GM12875 (cell line): ENCODE results near the gene FITM1.
A peak's percentile ranks its signal among the peaks of the same experiment; 100 is the strongest.

ENCODE experiments used
- H3K4me3 ChIP-seq: one replicate; pipeline ENCODE4 v1.5.1; 2011; ENCODE audit warnings: low read depth, low read length, control low read depth
- CTCF ChIP-seq: IDR thresholded peaks from 2 replicates; pipeline ENCODE4 v1.5.1; 2011; ENCODE audit warnings: low read depth, mild to moderate bottlenecking, control low read depth, inconsistent platforms, low read length, moderate library complexity, borderline replicate concordance; ENCODE audit not compliant: insufficient read depth

Gene FITM1

GRCh38 chr14:24130380-24130716, at the start of gene FITM1:
TSS of gene FITM1 (plus strand) at chr14:24130659. CDS start at chr14:24131564, 905 bp downstream.
- no peak within 1 kb of the TSS for H3K4me3 ChIP-seq
- no peak for TF ChIP-seq CTCF

- no peak for TF ChIP-seq CTCF
- peak overlapping the region; percentile 58 for H3K4me3 ChIP-seq
Measured at GRCh38 chr14:24080888-24081738, 49.3 kb upstream of the FITM1 start.

GRCh38 chr14:24081739-24082211, 48.7 kb upstream of the FITM1 start:
- peak overlapping the region; percentile 58 for H3K4me3 ChIP-seq
- no peak for TF ChIP-seq CTCF

- no peak overlapping the region for H3K4me3 ChIP-seq
- TF ChIP-seq CTCF, result no peak
Measured at GRCh38 chr14:24082411-24083080, 47.9 kb upstream of the FITM1 start.

- no peak for TF ChIP-seq CTCF
- no peak overlapping the region for H3K4me3 ChIP-seq
Measured at GRCh38 chr14:24083462-24083861, 47.0 kb upstream of the FITM1 start.

- no peak for TF ChIP-seq CTCF
- no peak overlapping the region for H3K4me3 ChIP-seq
Measured at GRCh38 chr14:24084440-24084839, 46.0 kb upstream of the FITM1 start.
